Choroid plexus epithelial cell (primary cell): ENCODE measurements around the gene URI1.
A peak's percentile ranks its signal among the peaks of the same experiment; 100 is the strongest.

Experiments
- DNase-seq: peaks from one replicate; pipeline ENCODE4 v3.0.0-alpha.2; 2010; ENCODE audit warnings: low read depth
- H3K4me3 ChIP-seq: 2 replicates; pipeline ENCODE4 v1.5.1; 2011; ENCODE audit warnings: low read depth, mild to moderate bottlenecking, control low read depth, low read length, moderate library complexity
- TF ChIP-seq, protein P1 (sequence below): conservative IDR thresholded peaks from 2 replicates; pipeline ENCODE4 v1.5.1; 2011; ENCODE audit warnings: low read depth, mild to moderate bottlenecking, control low read depth, inconsistent platforms, low read length, moderate library complexity

Gene URI1

DNA sequence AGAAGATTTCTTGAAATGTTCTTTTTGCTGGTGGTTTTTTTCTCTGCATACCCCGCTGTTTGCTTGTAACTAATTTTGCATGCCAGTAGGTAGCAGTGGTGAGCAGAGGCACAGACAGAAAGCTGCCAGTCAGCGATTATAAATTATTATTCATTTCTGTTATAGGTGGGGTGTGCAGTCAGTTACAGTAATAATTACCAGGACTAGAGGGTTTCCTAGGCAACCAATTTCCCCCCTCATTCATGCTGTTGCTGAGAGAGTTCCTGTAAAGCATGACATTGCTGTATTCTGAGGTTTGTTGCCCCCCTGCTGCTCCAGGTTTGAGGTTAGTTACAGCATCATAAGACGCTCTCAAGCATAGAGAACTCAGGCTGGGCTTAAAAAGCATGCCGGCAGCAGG, 104.5 kb downstream of the URI1 start:
- peak; percentile 78 for DNase-seq
- no peak overlapping the region for H3K4me3 ChIP-seq
- TF ChIP-seq, protein P1, sequence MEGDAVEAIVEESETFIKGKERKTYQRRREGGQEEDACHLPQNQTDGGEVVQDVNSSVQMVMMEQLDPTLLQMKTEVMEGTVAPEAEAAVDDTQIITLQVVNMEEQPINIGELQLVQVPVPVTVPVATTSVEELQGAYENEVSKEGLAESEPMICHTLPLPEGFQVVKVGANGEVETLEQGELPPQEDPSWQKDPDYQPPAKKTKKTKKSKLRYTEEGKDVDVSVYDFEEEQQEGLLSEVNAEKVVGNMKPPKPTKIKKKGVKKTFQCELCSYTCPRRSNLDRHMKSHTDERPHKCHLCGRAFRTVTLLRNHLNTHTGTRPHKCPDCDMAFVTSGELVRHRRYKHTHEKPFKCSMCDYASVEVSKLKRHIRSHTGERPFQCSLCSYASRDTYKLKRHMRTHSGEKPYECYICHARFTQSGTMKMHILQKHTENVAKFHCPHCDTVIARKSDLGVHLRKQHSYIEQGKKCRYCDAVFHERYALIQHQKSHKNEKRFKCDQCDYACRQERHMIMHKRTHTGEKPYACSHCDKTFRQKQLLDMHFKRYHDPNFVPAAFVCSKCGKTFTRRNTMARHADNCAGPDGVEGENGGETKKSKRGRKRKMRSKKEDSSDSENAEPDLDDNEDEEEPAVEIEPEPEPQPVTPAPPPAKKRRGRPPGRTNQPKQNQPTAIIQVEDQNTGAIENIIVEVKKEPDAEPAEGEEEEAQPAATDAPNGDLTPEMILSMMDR, result peak; percentile 80

DNA sequence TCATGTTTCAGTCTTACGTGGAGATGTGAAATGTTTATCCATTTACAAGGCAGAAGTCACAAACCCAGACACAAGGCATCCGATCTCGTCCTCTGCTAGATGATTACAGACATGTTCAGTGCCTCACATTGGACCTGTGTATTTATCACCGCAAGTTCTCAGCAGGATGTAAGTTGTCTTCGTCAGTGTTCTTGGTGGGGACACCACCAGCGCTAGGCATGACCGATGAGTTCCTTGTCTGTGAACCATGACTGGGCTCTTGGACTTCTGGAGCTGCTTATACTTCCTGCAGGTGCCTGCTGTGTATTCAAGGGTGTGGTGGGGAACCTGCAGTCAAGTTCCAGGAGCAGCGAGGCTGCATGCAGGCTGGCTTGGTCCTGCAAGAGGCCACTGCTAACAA, 105.4 kb downstream of the URI1 start:
- no peak for DNase-seq
- TF ChIP-seq, protein P1, result no peak

DNA sequence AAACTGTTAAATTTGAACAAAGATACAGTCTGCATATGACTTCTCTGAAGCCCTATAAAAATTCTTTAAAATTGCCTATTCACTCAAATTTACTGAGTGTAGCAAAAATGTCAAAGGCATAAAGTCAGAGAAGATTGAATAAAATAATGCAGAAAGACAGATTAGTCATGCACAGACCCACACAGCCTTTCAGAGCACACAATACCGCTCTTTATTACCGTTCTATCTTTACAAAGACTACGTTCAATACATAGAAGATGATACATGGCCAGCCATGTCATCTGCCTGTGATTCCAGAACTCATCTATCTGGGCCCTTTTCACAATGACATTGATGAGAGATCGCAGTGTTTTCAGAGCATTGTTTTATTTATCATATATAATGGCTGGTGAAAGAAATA, 107.2 kb downstream of the URI1 start:
- TF ChIP-seq, protein P1, result no peak
- no peak overlapping the region for H3K4me3 ChIP-seq
- no peak for DNase-seq

More for the DNA sequence above, 105.4 kb downstream of the URI1 start:
- H3K4me3 ChIP-seq, result no peak overlapping the region

DNA sequence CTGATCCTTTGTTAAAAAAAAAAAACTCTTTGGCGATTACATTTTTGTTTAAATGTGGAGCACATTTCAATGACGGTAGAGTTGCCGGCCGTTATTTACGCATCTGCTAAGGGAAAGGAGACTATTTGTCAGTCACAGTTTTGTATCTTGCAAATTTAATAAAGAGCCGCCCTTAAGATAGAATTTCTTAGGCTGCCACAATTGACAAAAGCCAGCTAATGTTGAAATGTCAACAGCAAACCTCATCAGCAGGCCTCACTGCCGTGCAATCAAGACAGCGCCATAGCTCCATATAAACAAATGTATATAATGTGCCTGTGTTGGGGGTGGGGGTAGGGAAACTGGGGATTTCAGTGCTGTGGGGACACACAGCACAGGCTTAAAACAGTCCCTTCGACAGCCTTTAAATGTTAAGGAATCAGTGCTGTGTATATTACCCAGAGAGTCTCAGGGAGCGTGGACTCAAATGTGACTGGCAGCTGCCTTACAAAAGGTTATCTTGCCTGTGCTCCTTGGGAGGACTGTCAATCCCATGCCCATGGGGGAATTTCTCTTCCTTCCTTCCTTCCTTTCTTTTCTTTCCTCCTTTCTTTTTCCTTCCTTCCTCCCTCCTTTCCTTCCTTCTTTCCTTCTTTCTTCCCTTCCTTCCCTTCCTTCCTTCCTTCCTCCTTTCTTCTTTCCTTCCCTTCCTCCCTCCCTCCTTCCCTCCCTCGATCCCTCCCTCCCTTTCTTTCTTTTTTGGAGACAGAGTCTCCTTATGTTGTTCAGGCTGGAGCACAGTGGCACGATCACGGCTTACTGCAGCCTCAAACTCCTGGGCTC, 108.0 kb downstream of the URI1 start:
- TF ChIP-seq, protein P1, result no peak
- no peak for DNase-seq
- no peak overlapping the region for H3K4me3 ChIP-seq

DNA sequence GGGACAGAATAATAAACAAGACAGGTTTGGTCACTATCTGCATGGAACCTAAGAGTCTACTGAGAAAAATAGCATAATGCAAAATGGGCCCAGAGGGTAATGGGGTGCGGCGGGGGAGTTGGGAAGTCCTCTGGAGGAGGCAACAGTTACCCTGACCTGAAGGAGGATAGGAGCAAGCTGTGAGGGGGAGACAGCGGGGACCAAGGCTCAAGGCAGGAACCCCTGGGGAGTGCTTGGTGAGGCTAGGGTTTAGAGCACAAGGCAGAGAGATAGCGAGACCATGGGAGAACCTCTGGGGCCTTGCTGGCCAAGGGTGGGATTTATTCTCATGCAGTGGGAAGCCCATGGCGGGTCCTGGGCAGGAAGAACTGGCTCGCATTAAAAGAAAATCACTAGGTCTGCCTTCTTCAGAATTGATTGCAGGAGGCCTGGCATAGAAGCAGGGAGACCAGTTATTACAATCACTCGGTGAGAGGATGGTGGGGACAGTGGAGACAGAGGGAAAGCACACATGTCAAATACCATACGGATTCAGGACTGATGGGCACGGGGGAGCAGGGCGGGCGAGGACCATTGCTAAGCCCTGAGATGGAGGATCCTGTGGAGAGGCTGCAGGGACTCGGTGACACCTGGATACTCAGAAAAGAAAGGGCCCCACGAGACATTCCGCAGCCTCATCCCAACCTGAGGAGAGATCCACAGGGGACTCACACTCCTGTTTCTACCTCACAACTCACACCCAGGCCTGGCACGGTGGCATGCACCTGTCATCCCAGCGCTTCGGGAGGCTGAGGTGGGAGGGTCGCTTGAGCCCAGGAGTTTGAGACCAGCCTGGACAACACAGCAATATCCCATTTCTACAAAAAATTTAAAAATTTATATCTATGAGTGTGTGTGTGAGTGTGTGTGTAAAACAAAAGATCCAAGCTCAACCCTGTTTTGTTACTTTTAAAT, 110.4 kb downstream of the URI1 start:
- no peak for DNase-seq
- H3K4me3 ChIP-seq, result no peak overlapping the region
- TF ChIP-seq, protein P1, result no peak

DNA sequence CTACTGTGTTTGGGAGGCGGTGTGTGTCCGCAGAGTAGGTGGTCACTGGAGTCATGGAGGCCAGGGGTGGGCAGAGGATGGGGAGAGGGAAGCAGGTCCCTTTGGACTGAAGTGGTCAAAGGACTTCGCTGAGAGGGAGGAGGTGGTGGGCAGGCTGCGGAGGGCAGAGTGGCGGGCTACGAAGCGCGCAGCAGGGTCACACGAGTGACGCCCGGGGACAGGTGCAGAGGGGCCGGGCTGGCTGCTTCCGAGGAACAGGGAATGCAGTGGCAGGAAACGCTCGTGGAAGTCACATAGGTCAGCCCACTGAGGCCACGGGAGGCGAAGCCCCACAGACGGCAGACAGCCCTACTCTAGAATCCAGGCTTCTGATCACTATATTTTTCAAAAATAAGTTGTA, 111.5 kb downstream of the URI1 start:
- TF ChIP-seq, protein P1, result no peak
- DNase-seq, result no peak
- H3K4me3 ChIP-seq, result no peak overlapping the region
